T-helper 17 cell (primary cell): ENCODE measurements around the gene KRTAP29-1. TPM values are rescaled to one million over a fixed set of nuclear protein-coding genes. Genes with fewer than 3 reads are reported as not detected.
"Not testable (repeated sequence)": the region's sequence is repeated elsewhere in the genome, so short reads cannot be mapped to it uniquely, and the experiment has no call there.

Source experiments
- ATAC-seq: fragments of 150-1000 bp; cut with Tn5 transposase; 2 replicates; pipeline ENCODE4 v1.10.0; 2021; ENCODE audit warnings: mild to moderate bottlenecking, moderate library complexity
- DNase-seq, 3 donors: peaks; one replicate each; pipeline versions ENCODE4 v3.0.0 to v3.0.0-alpha.2; 2020 to 2021
- H3K9me3 ChIP-seq: one replicate; pipeline ENCODE4 v1.7.0; 2013; ENCODE audit warnings: low read length, mild to moderate bottlenecking; ENCODE audit not compliant: control insufficient read depth, poor library complexity, severe bottlenecking
- H3K27ac Mint-ChIP-seq: one replicate; pipeline ENCODE4 v1.8.0; 2022; ENCODE audit warnings: mild to moderate bottlenecking, moderate library complexity, mixed read lengths
- H3K27me3 Mint-ChIP-seq: one replicate; pipeline ENCODE4 v1.8.0; 2022; ENCODE audit warnings: mixed read lengths
- H3K36me3 Mint-ChIP-seq: one replicate; pipeline ENCODE4 v1.8.0; 2022; ENCODE audit warnings: low read depth, mixed read lengths
- H3K4me1 Mint-ChIP-seq: one replicate; pipeline ENCODE4 v1.8.0; 2022; ENCODE audit warnings: mild to moderate bottlenecking, mixed read lengths
- H3K4me3 Mint-ChIP-seq: one replicate; pipeline ENCODE4 v1.8.0; 2022; ENCODE audit warnings: mild to moderate bottlenecking, moderate library complexity, mixed read lengths
- total RNA-seq, 4 donors: library from RNA in 2 of 4; stranded (reverse) in 2 of 4; gene quantifications; one replicate each; pipeline ENCODE4 v1.2.3 and lab custom pipeline; 2022 to 2026

Gene KRTAP29-1
- total RNA-seq, 2 donors from 2014 or later: not detected

DNA sequence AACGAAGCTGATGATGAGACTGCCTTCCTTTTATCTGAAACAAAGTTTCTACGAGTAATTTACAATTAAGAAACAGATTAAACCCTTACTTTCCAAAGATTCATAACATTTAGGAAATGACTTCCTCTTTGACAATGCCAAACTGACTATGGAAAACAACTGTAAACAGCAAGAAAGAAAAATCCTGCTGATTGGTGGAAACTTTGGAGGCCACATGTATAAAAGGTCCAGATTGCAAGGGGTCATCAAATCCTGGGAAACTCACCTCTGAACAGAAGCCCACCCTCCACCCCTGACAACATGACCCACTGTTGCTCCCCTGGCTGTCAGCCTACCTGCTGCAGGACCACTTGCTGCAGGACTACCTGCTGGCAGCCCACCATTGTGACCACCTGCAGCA is 37.6 kb downstream of the KRTAP29-1 start, which contains the start of gene KRTAP9-6:
Gene KRTAP9-6, plus strand, starts transcription at position 301 of the 400 bp plus-strand sequence. Its CDS starts 0 bp downstream, at position 301.
- no peaks in the 10 kb centered on the region for H3K36me3 Mint-ChIP-seq
- peaks cover 23% of the 10 kb centered on the region for H3K27me3 Mint-ChIP-seq
- no peak within 1 kb of the TSS for H3K4me3 Mint-ChIP-seq
- ATAC-seq (no peak), DNase-seq (no peak)
- H3K4me1 Mint-ChIP-seq: peaks cover 2% of the 10 kb centered on the region
- no peaks in the 10 kb centered on the region for H3K9me3 ChIP-seq
- no peak within 1 kb of the TSS for H3K27ac Mint-ChIP-seq

DNA sequence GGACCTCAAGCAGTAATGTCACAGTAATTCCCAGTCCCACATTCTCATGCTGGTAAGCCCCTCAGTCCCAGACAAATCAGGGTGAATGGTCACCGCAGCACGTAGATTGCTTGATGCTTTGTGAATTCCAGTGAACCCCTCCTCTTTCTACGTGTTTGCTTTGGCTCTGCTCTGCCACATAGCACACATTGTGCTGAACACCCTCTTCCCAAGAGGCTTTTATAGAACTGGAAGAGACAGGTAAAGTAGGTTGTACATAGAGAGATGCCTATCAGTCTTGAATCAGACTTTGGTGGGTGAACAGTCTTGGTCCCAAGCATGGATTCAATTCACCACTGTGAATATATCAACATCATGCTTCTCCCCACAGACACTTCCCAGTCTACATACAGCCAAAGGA is 38.1 kb downstream of the KRTAP29-1 start:
- Mint-ChIP-seq H3K27me3 (peaks cover 23% of the 10 kb centered on the region), H3K4me1 (peaks cover 2% of the 10 kb centered on the region), H3K4me3 (no peak overlapping the region), H3K27ac (no peak overlapping the region), H3K36me3 (no peaks in the 10 kb centered on the region)
- ATAC-seq (no peak), DNase-seq (no peak)
- H3K9me3 ChIP-seq: no peaks in the 10 kb centered on the region

DNA sequence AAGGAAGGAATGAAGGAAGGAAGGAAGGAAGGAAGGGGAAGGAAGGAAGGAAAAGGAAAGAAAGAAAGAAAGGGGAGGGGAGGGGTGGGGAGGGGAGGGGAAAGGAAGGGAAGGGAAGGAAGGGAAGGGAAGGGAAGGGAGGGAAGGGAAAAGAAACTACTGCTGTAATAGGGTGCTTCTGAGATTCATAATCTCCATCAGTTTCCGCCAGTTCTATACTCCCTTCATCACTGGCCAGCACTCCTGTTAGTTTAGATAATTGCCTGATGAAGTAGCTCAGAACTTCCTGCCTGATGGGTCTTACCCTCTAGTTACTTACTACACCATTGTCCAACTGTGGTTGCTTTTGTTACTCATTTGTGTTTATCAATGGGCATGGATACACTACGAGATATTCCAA is 39.4 kb downstream of the KRTAP29-1 start:
- Mint-ChIP-seq H3K4me3 (no peak overlapping the region), H3K4me1 (peaks cover 2% of the 10 kb centered on the region), H3K27me3 (peaks cover 35% of the 10 kb centered on the region), H3K36me3 (no peaks in the 10 kb centered on the region), H3K27ac (no peak overlapping the region)
- H3K9me3 ChIP-seq: no peaks in the 10 kb centered on the region
- ATAC-seq (no peak), DNase-seq (no peak)

DNA sequence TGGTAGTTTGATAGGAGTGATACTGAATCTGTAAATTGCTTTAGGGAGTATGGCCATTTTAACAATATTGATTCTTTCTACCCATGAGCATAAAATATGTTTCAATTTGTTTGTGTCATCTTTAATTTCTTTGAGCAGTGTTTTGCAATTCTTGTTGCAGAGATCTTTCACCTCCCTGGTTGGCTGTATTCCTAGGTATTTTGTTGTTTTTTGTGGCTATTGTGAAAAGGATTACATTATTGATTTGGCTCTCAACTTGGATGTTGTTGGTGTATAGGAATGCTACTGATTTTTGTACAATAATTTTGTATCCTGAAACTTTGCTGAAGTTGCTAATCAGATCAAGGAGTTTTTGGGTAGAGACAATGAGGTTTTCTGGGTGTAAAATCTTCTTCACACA is 44.2 kb downstream of the KRTAP29-1 start:
- H3K4me1 Mint-ChIP-seq: peaks cover 3% of the 10 kb centered on the region
- peaks cover 52% of the 10 kb centered on the region for H3K27me3 Mint-ChIP-seq
- ATAC-seq: no peak
- no peak overlapping the region for H3K27ac Mint-ChIP-seq
- no peak overlapping the region for H3K4me3 Mint-ChIP-seq
- no peaks in the 10 kb centered on the region for H3K36me3 Mint-ChIP-seq
- H3K9me3 ChIP-seq: no peaks in the 10 kb centered on the region
- DNase-seq: no peak

DNA sequence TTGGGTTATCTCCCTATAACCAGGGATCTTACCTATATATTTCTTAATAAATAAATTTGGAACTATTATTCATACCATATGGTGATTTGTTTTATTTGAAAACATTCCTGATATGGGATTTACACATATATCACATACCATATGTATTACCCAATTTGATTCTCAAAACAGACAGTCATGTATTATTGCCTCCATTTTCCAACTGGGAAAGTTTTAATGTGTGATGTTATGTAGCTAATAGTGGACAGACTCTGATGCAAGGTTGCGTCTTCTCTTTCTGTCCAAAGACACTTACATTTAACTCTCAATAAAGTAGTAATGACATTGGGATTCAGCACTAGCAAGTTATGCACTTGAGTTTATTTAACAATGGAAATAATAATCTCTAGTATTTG is 46.4 kb downstream of the KRTAP29-1 start:
- ATAC-seq: no peak
- no peak for DNase-seq

DNA sequence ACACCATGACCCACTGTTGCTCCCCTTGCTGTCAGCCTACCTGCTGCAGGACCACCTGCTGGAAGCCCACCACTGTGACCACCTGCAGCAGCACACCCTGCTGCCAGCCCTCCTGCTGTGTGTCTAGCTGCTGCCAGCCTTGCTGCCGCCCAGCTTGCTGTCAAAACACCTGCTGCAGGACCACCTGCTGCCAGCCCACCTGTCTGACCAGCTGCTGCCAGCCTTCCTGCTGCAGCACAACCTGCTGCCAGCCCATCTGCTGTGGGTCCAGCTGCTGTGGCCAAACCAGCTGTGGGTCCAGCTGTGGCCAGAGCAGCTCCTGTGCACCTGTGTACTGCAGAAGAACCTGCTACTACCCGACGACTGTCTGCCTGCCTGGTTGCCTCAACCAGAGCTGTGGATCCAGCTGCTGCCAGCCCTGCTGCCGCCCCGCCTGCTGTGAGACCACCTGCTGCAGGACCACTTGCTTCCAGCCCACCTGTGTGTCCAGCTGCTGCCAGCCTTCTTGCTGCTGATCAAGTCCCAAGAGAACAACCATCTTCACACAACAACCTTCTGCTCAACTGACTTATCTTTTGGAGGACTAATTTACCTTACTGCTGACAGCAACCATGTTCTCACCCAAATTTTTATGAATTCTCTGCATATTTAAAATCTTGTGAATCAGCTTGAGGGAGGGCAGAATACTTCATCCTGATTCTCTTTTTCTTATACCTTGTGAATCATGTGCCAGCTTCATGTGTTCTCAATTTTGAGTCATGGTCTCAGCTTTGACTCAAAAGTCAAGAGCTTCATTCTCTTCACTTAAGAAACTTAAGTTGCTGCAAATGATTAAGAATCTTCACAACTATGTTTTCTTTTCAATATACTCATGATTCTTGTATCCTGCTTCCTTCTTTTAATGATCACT is 47.0 kb downstream of the KRTAP29-1 start, which contains the start of gene KRTAP9-9:
Gene KRTAP9-9, plus strand, starts transcription at position 4 of the 910 bp plus-strand sequence.
- not testable (repeated sequence) for H3K4me3 Mint-ChIP-seq, DNase-seq, H3K27ac Mint-ChIP-seq, H3K9me3 ChIP-seq, H3K36me3 Mint-ChIP-seq, ATAC-seq, H3K4me1 Mint-ChIP-seq
- peaks cover 56% of the 10 kb centered on the region for H3K27me3 Mint-ChIP-seq

More for the DNA sequence above, 46.4 kb downstream of the KRTAP29-1 start:
- Mint-ChIP-seq H3K27ac (no peak overlapping the region), H3K27me3 (peaks cover 59% of the 10 kb centered on the region), H3K36me3 (no peaks in the 10 kb centered on the region), H3K4me3 (no peak overlapping the region), H3K4me1 (peaks cover 7% of the 10 kb centered on the region)
- H3K9me3 ChIP-seq: no peaks in the 10 kb centered on the region

DNA sequence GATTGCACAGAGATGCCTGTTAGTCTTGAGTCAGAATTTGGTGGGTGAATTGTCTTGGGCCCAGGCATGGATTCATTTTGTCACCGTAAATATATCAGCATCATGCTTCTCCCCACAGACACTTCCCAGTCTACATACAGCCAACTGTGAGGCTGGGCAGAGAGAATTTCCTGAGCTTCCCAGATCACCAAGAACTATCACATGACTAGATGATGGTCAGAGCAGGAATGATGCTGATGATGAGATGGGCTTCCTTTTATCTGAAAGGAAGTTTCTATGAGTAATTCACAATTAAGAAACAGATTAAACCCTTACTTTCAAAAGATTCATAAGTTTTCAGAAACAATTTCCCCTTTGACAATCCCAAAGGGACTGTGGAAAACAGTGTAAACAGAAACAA is 47.8 kb downstream of the KRTAP29-1 start:
- DNase-seq: no peak
- no peaks in the 10 kb centered on the region for H3K9me3 ChIP-seq
- Mint-ChIP-seq H3K4me1 (peaks cover 5% of the 10 kb centered on the region), H3K36me3 (peaks cover 4% of the 10 kb centered on the region), H3K27me3 (peaks cover 64% of the 10 kb centered on the region), H3K27ac (no peak overlapping the region), H3K4me3 (no peak overlapping the region)
- no peak for ATAC-seq

Other genes starting within 250 kb of the KRTAP29-1 start
- not detected for gene KRTAP2-2, start 247.6 kb downstream of the KRTAP29-1 start, total RNA-seq
- gene KRTAP2-3, start 242.7 kb downstream of the KRTAP29-1 start, total RNA-seq: not detected
- not detected for gene KRTAP2-4, start 237.0 kb downstream of the KRTAP29-1 start, total RNA-seq
- gene KRTAP4-7, start 218.7 kb downstream of the KRTAP29-1 start, total RNA-seq: not detected
- gene KRTAP4-8, start 204.7 kb downstream of the KRTAP29-1 start, total RNA-seq: not detected
- gene KRTAP4-16, start 200.6 kb downstream of the KRTAP29-1 start, total RNA-seq: not detected
- gene KRTAP4-9, start 197.5 kb downstream of the KRTAP29-1 start, total RNA-seq: not detected
- gene KRTAP4-11, start 184.5 kb downstream of the KRTAP29-1 start, total RNA-seq: not detected
- gene KRTAP4-12, start 178.7 kb downstream of the KRTAP29-1 start, total RNA-seq: not detected
- not detected for gene KRTAP4-6, start 162.3 kb downstream of the KRTAP29-1 start, total RNA-seq
- not detected for gene KRTAP4-5, start 153.0 kb downstream of the KRTAP29-1 start, total RNA-seq
- gene KRTAP4-4, start 142.1 kb downstream of the KRTAP29-1 start, total RNA-seq: not detected
- not detected for gene KRTAP4-3, start 134.6 kb downstream of the KRTAP29-1 start, total RNA-seq
- gene KRTAP4-2, start 124.6 kb downstream of the KRTAP29-1 start, total RNA-seq: not detected
- not detected for gene KRTAP4-1, start 117.9 kb downstream of the KRTAP29-1 start, total RNA-seq
- not detected for gene KRTAP9-1, start 113.0 kb downstream of the KRTAP29-1 start, total RNA-seq
- not detected for gene KRTAP9-2, start 76.2 kb downstream of the KRTAP29-1 start, total RNA-seq
- not detected for gene KRTAP9-3, start 70.4 kb downstream of the KRTAP29-1 start, total RNA-seq
- not detected for gene KRTAP9-8, start 64.9 kb downstream of the KRTAP29-1 start, total RNA-seq
- not detected for gene KRTAP9-4, start 53.2 kb downstream of the KRTAP29-1 start, total RNA-seq
- gene KRTAP9-9, start 47.5 kb downstream of the KRTAP29-1 start, total RNA-seq: not detected
- gene KRTAP9-6, start 37.5 kb downstream of the KRTAP29-1 start, total RNA-seq: not detected
- gene KRTAP9-7, start 27.2 kb downstream of the KRTAP29-1 start, total RNA-seq: not detected
- gene KRTAP16-1, start 6.5 kb upstream of the KRTAP29-1 start, total RNA-seq: under 1 TPM; 0.17 to 0.34 TPM
- gene KRTAP17-1, start 12.9 kb upstream of the KRTAP29-1 start, total RNA-seq: not detected
- not detected for gene KRT33A, start 48.0 kb upstream of the KRTAP29-1 start, total RNA-seq
- not detected for gene KRT33B, start 67.0 kb upstream of the KRTAP29-1 start, total RNA-seq
- not detected for gene KRT34, start 79.5 kb upstream of the KRTAP29-1 start, total RNA-seq
- not detected for gene KRT31, start 94.8 kb upstream of the KRTAP29-1 start, total RNA-seq
- gene KRT37, start 121.7 kb upstream of the KRTAP29-1 start, total RNA-seq: not detected
- gene KRT38, start 138.1 kb upstream of the KRTAP29-1 start, total RNA-seq: not detected
- not detected for gene KRT32, start 164.5 kb upstream of the KRTAP29-1 start, total RNA-seq
- not detected for gene KRT35, start 178.3 kb upstream of the KRTAP29-1 start, total RNA-seq
- gene KRT36, start 187.1 kb upstream of the KRTAP29-1 start, total RNA-seq: not detected
- gene KRT13, start 202.8 kb upstream of the KRTAP29-1 start, total RNA-seq: not detected
- gene KRT15, start 216.0 kb upstream of the KRTAP29-1 start, total RNA-seq: not detected
- gene KRT19, start 225.5 kb upstream of the KRTAP29-1 start, total RNA-seq: not detected